ENCODE results near the gene NPEPL1.
A peak's percentile ranks its signal among the peaks of the same experiment; 100 is the strongest.
"Not testable (repeated sequence)": the region's sequence is repeated elsewhere in the genome, so short reads cannot be mapped to it uniquely, and the experiment has no call there.

NPEPL1 gene, protein sequence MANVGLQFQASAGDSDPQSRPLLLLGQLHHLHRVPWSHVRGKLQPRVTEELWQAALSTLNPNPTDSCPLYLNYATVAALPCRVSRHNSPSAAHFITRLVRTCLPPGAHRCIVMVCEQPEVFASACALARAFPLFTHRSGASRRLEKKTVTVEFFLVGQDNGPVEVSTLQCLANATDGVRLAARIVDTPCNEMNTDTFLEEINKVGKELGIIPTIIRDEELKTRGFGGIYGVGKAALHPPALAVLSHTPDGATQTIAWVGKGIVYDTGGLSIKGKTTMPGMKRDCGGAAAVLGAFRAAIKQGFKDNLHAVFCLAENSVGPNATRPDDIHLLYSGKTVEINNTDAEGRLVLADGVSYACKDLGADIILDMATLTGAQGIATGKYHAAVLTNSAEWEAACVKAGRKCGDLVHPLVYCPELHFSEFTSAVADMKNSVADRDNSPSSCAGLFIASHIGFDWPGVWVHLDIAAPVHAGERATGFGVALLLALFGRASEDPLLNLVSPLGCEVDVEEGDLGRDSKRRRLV

DNA sequence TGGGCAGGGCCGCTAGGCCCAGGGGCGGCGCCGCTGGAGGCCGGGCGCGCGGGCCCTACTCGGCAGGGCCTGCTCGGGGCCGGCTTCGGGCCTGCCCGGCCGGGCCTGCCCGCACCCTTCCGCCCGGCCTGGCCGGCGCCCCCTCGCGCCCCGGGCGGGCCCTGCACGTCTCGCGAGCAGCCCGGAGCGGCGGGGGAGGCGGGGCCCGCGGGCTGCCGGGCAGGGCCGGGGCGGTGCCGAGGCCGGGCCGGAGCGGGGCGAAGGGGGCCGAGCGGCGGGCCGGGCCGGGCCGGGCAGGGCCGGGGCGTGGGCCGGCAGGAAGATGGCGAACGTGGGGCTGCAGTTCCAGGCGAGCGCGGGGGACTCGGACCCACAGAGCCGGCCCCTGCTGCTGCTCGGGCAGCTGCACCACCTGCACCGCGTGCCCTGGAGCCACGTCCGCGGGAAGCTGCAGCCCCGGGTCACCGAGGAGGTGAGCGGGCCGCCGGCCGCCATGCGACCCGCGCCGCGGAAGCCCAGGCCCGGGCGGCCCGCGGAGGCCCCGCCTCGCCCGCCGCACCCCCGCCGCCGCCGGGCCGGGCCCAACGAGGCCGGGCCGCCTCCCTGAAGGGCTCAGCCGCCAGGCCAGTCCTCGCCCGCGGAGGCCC is at the start of gene NPEPL1:
NPEPL1 (plus strand) TSS at position 222 of the 647 bp plus-strand sequence; CDS start at position 323, 101 bp downstream.
- no peak for DNase-seq

DNA sequence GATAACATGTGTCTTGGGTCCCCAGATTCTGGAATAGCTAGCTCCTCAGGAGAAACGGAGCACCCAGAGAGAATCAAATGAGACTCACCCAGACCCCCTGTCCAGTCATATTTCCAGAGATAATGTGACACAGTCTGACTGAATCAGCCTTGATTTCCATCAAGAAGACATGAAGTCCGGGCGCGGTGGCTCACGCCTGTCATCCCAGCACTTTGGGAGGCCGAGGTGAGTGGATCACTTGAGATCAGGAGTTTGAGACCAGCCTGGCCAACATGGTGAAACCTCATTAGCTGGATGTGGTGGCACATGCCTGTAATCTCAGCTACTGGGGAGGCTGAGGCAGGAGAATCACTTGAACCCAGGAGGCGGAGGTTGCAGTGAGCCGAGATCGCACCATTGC is 49.7 kb upstream of the NPEPL1 start:
- not testable (repeated sequence) for DNase-seq

DNA sequence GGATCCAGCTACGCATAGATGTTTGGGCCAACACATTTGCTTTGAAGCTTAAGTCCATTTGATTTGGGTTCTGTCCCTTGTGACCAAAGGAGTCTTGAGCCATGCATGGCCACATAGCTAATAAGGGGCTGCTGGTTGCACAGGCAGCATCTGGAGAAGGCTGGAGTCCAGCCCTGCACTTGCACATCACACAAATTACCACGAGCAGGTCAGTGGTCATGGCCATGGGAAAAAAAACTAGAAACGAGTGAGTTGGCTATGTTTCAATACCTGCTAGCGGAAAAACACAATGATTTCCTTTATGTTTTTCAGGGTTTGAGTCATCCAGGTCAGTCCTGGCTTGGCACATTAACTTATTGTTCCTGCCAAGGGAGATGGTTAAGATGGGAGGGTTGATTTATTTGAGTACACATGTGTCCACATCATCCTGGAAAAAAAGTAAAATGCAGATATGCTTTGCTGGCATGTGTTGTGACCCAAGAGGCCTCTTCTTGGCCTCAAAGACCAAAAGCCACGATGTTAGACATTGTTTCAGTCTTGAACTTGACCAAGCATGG is 47.1 kb upstream of the NPEPL1 start:
- no peak for DNase-seq

DNA sequence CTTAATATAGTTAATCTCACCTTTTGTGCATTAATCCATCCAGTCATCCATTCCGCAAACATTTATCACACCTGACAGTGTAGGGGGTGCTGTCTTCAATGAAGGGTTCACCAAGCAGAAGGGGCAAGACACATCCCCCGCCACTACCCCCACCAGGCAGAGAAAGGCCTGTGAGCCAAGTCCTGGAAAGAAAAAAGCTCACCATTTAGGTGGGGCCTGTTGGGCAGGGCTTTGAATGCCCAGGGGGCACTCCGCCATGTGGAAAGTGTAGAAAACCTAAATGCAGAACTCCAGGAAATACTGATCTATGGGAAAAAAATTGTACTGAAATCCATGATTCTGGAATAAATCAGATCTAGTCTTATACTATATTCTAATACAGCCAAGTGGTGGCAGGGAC is 46.3 kb upstream of the NPEPL1 start:
- no peak for DNase-seq

DNA sequence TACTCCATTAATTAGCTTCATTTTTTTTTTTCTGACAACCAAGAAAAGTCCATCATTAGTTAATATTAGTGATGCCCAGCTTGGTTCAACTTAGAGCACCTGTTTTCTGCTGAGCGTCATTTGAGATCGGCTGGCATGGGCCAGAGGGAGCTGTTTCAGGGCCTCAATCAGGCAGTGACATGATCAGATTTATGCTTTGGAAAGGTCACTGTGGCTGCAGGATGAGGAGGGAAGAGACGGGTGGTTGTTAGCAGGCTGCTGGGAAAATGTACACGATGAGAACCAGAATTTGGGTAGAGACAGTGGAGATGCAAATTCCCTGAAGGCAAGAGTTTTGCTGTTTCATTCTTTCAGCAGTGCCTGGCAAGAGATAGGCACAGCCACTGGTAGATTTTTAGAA is 45.9 kb upstream of the NPEPL1 start:
- no peak for DNase-seq

DNA sequence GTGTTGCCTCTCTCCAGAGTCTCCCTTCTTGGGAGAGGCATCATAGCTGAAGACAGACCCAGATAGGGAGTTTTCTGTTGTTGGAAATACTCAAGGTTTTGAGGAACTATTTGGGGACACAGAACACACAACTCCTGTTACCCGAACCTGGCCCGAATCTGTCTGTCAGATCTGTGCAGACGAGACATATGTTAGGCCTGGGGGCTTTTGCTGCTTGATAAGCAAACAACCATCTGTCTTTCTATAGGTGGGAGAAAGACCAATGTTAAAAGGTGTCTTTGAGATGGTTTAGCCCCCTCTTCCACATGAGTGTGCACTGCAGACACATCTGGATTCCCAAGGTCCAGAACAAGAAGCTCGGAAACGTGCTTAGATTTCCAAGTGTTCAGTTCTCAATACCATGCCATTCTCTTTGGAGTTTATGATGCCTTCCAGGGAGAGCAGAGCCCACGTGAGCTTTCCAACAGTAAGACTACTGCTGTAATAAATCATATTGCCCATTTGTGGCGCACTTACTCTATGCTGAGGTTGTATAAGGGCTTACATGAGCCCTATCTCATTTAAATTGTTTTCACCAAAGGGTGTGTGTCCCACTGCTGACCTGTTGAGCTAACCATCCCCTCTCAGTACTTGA is 45.3 kb upstream of the NPEPL1 start:
- no peak for DNase-seq

DNA sequence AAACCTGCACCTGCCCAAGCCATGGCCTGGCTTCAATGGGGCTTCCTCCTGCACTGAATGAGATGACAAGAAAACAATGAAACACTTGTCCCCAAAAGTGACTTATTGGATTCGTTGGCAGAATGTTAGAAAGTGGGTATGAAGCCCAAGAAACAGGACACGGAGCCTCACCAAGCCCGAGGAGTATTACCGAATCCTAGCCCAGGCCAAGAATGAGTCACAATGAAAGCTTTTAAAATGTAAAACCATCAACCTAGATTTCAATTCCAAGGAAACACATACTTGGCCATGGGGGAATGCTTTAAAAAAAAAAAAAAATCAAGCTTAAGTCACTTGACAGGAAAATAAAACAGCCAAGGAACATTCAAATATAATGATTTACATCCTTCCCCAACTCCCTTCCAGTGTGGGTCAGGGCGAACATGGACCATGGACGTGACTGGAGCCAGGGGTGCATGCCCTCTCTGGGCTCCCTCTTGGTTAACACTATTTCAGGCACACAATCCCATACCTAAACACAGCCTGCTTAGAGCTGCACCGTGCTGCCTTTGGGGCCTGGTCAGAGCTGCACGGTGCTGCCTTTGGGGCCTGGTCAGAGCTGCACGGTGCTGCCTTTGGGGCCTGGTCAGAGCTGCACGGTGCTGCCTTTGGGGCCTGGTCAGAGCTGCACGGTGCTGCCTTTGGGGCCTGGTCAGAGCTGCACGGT is 44.7 kb upstream of the NPEPL1 start:
- DNase-seq, result no peak

DNA sequence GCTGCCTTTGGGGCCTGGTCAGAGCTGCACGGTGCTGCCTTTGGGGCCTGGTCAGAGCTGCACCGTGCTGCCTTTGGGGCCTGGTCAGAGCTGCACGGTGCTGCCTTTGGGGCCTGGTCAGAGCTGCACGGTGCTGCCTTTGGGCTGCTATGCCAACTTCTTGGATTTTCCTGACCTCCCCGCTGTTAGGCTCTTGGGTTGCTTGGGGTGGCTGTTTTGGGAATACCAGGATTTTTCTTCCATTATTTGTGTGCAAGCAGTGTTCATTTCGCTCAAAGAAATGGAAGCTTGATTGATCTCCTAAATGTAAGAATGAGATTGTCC is 44.1 kb upstream of the NPEPL1 start:
- not testable (repeated sequence) for DNase-seq

DNA sequence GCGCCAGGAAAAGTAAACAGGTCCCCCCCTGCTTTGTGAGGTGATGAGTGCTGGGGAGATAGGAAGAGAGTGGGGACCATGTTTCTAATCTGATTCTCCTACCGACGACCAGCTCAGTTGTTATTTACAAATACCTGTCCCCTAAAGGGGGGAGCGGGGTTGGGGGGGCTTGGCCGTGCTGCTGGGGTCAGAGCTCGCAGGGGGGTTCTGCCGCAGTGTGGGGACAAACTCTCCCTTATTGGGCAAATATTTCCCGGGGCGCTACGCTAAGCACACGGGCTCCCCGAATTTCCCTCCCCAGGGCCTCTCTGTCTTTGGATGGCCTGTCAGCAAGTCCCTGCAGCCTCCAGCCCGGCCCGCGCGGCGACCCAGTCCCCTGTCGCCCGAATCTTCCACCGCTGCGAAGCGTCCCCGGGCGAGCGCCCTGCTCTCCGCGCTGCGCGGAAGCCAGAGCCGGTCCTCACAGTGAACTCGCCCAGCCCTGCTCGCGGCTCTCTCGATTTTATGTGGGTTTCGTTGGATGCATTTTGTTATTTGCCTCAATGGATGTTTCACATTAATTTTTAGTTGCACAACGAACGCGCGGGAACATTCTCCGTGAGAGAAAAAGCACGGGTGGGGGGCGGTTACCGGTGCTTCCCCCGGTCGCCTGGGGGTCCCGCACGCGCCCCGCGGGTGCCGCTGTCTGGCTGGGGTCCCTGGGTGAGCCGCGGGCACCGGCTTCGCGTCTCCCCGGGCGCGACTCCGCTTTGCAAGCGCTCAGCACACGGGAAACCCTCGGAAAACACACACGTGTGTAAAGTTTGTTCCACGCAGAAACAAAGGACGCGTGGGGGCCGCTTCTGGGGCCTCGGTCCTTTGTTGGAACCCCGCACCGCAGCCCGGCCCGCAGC is 43.1 kb upstream of the NPEPL1 start:
- DNase-seq, result no peak

DNA sequence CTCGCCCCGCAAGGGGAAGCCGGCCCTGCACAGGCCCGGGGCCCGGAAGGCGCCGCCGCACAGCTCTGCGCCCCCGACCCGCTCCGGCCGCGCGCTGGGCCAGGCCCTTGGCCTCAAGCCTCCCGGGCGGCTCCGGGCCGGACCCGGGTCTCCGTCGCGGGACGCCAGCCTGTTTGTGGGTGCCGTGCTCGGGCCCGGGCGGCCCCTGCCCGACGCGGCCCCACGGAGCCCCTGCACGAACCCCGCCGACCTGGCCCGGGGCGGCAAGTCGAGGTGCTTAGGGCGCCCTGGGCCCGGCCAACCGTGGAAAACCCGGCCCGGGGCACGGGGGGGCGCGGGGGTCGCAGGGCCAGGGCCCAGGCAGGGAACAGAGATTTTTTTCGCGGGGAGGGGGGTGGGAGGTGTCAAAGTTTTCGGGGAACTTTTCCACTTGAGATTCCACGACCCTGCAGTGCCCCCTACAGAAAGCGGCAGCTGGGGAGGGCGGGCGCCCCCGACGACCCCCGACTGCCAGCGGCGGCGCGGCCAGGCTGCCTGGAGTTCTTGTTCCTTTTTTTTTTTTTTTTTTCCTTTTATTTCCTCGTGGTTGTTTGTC is 42.3 kb upstream of the NPEPL1 start:
- no peak for DNase-seq

DNA sequence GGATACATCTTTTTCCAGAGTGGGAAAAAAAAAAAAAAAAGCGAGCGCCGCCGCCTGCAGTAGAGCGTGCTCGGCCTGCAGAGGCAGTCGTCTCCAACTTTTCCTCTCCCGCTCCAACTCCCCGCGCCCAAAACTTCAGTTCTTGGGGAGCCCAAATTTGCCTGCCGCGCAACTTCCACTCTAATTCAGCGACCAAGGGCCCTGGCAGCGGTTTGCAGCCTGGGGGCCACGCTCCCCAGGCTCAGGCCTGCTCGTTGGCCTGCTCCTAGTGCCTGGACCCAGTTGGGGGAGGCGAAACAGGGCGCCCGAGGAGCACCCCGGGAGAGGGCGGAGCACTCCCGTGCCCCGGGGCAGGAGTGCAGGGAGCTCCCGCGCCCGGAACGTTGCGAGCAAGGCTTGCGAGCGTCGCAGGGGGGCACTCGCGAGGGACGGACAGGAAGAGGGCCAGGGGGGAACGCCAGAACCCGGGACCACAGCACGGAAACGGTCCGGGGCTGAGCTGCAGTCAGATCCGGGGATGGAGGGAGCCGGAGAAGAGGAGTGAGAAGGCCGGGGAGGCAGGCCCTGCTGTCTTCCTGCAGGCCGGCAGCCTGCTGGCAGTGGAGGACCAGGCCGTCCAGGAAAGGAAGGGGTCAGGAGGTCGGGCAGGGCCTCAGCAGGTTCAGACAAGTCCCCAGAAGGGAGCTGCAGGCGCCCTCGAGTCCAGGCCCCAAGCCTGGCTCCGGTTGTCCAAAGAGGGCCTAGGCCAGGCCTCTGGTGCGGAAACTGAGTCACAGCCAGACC is 41.6 kb upstream of the NPEPL1 start, which contains the start of gene STX16:
STX16 (plus strand) TSS at position 508 of the 783 bp plus-strand sequence. CDS start 724 bp downstream, outside the sequence.
- peak; percentile 55 for DNase-seq

DNA sequence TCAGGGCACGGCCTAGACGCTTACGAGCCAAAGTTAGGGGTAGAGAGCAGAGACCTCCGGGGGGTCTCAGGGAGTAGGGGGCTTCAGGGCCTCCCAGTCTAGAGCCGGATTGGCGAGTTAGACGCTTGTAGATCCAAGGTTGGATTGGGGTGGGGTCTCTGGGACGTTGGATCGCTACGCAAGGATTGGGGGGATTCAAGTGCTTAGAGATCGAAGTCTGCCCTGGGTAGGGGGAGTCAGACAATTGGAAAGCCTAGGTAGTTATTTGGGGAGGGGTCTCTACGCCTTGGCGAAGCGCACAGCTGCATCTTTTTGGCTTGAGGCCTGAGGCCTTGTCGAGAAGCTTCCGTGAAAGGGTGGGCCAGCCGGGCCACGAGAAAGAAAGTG is 41.0 kb upstream of the NPEPL1 start:
- no peak for DNase-seq

DNA sequence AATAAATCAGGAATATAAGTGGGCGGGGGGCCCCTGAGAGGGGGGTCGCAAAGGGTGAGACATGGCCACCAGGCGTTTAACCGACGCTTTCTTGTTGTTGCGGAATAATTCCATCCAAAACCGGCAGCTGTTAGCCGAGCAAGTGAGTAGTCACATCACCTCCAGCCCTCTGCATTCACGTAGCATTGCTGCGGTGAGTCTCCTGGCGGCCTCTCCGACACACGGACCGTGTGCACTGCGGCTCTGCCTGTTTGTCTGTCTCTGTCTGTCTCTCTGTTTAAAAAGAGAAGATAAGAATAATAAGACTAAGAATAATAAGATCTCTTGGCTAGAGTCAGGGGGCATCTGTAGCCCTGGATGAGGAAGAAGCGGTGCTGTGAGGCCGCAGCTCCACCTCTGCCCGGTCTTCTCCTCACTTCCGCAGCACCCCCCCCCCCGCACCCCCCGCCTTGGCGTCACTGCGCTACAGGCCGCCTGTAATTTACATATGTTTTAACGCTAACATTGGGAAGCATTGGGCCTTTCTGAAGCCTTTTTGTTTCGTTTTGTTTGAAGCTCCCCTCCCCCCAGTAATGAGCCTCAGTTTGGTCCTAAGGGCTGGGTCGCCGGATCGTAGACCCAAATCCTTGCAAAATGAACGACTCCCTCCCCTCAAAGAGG is 40.5 kb upstream of the NPEPL1 start:
- no peak for DNase-seq

DNA sequence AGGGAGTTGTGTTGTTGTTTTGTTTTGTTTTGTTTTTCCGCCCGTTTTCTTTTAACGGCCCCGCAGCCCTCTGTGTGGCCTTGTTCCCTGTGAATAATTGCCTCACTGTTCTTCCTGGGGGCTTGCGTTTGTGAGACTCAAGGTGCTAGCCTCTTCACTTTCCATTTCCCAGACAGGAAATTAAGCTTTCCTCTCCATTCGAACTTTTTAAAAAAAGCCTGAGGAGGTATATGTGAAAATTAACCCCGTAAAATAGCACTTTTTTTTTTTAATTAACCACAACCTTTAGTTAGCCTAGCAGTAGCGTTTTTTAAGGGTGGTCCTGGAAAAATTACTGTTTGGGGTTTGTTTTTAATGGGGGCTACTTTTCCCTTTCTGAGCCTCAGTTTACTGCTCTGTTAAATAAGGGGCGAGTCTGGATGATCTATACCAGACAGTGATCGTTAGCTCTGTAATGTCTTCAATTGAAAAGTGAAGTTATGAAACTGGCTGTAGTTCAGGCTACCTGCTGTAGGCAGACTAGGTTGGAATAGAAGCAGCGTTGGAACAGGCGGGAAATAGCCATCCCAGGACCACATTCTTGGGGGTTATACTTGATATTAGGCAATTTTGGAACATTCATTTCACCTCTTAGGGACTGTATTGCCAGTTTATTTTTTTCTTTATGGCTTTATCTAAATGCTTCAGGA is 39.9 kb upstream of the NPEPL1 start:
- no peak for DNase-seq

DNA sequence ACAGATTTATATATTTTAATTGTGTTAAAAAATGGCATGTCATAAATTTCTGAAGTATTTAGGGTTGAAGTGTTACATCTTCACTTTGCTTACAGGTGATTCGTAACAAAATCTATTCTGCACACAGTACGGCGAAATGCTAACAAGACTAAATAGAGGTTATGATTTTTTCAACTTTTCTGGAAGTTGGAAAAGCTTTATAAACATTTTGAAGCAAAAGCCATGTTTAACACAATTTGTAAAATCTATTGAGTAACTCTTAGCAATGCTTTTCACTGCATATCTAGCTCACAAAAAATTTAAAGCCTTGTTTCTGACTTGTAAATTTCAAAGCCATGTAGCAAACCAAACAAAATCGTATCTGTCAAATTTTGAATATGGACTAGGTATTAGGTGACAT is 38.3 kb upstream of the NPEPL1 start:
- no peak for DNase-seq

DNA sequence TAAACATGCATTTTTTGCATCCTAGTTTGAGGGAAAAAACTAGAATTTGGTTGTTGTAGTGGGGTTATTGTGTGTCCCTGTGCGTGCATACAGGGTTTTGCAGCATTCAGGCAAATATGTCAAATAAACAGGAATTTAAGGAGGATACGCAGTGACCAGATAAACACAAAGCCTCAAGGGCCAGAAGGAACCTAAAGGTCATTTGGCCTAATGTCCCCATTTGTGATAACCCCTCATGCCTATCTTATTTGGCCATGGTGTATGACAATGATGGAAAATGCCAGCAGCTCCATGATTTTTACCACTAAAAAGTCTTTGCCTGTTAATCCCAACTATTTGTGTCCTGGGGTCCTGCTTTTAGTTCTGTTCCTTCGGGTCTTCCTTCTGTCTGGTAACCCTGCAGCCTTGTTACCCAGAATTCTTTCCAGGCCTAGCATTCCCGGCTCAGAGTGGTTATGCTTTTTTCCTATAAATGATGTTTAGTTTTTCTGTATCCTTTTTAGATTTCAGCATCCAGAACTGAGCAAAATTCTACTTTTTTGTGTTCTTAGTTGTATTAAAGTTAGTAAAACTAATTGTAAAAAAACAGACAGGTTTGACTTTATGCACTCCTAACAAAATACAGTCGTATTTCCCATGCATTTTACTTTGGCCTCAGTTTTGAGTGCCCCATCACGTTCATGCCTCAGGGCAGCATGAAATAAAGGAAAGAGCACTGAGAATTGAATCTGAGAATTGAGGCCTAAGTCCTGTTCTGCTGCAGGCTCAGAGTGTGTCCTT is 37.1 kb upstream of the NPEPL1 start:
- DNase-seq, result no peak

DNA sequence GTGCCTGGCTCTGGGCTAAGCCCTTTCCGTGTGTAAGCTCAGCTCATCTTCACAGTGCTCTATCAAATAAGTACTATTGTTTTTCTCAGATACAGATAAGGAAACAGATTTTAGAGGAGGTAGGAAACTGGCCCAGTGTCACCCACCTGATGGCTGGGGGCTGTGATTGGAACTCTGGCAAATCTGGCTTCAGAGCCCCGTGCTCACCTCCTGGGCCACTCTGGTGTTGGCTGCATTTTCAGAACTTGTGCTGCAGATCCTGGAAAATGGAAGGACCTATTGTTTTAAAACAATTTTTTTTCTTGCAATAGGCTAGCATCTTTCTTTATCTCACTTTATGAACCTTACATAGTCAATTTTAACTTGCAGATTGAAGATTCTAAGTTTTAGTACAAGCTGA is 35.8 kb upstream of the NPEPL1 start:
- no peak for DNase-seq

DNA sequence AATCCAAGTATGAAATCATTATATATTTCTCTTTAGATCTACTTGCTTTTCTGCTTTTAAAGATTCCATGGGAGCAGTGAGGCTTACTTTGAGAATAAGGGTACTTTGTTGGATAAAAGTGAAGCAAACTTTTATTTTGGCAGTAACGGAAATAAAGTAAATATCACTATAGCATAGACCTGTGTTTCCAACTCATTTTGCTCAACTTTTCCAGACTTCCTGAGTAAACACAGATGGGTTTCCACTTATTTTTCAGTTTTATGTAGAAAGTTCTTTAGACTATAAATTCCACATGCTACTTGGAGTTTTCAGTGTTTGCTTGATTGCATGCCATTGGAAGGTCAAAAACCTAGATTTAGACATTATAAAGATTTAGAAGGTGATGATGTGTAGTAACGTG is 35.3 kb upstream of the NPEPL1 start:
- no peak for DNase-seq

DNA sequence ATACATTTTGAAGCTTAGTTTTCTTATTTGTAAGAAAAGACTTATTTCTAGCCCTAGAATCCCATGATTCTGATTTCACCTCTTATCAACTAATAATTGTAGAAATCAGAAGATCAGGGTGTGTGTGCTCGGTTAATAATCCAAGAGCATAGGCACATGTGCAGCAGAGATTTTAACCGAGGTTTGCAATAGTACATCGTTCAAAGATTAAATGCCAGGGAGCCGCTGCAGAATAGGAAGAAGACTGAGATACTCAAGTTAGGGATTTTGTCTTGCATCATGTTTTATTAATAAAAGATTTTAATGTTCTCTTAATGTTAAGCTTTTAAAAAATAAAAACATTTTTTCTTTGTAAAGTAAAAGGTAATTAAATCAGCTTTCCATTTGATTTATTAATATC is 34.6 kb upstream of the NPEPL1 start:
- no peak for DNase-seq
